Heart right ventricle (tissue), 16 donors: ENCODE measurements around the gene PTPRS. TPM values are rescaled to one million over a fixed set of nuclear protein-coding genes. Genes with fewer than 3 reads are reported as not detected.
A peak's percentile ranks its signal among the peaks of the same experiment; 100 is the strongest.

Experiments
- ATAC-seq, 8 donors: fragments of 200-7000 bp; cut with Tn5 transposase; one replicate each; pipeline ENCODE4 v1.9.1; 2020; ENCODE audit warnings: mild to moderate bottlenecking in 8 of 8, moderate library complexity in 8 of 8, moderate number of reproducible peaks in 1 of 8
- DNase-seq, 2 donors: peaks; one replicate each; pipeline ENCODE4 v3.0.0-alpha.2; 2020
- H3K27ac ChIP-seq, 10 donors: fragments of 200-600 bp; sonication (generic) in 2 of 10; one replicate each; pipeline versions ENCODE4 v1.5.0 to v1.8.0; 2020 to 2022; ENCODE audit warnings: mild to moderate bottlenecking in 3 of 10
- H3K27me3 ChIP-seq, 7 donors: fragments of 200-600 bp; one replicate each; pipeline ENCODE4 v1.8.0; 2021 to 2022; ENCODE audit warnings: mild to moderate bottlenecking in 2 of 7
- H3K36me3 ChIP-seq, 9 donors: fragments of 200-600 bp; sonication (generic) in 1 of 9; one replicate each; pipeline versions ENCODE4 v1.5.0 to v1.8.0; 2020 to 2022; ENCODE audit warnings: mild to moderate bottlenecking in 2 of 9
- H3K4me1 ChIP-seq, 9 donors: fragments of 200-600 bp; sonication (generic) in 1 of 9; one replicate each; pipeline versions ENCODE4 v1.5.0 to v1.8.0; 2020 to 2022; ENCODE audit warnings: mild to moderate bottlenecking in 4 of 9
- H3K4me3 ChIP-seq, 10 donors: fragments of 200-600 bp; sonication (generic) in 2 of 10; one replicate each; pipeline versions ENCODE4 v1.5.0 to v1.8.0; 2020 to 2022; ENCODE audit warnings: mild to moderate bottlenecking in 7 of 10, moderate library complexity in 2 of 10
- H3K9me3 ChIP-seq, 11 donors: fragments of 200-600 bp in 10 of 11; sonication (generic) in 2 of 11; one replicate each; pipeline versions ENCODE4 v1.5.0 to v1.8.0; 2013 to 2022; ENCODE audit warnings: mild to moderate bottlenecking in 2 of 11, control low read depth in 1 of 11, moderate library complexity in 1 of 11
- WGBS, 2 donors: extraction: QIAGEN DNeasy Blood & Tissue Kit; methylation state at CpG; one replicate each; pipeline ENCODE4 v1.1.7; 2013; ENCODE audit warnings: inconsistent platforms in 1 of 2; 5-methylcytosine and 5-hydroxymethylcytosine counted together
- intact Hi-C, 10 donors: fragments of 100-400 bp; cut with DNase I; formaldehyde crosslinking; loops; one replicate each; pipeline versions ENCODE4 v1.11.1 to v1.14.2; 2022
- polyA plus RNA-seq, 2 donors: library from polyadenylated mRNA; stranded (reverse); fragments of 200-250 nt; gene quantifications; one replicate each; pipeline ENCODE4 v1.2.3, GENCODE V29; 2013
- total RNA-seq, 10 donors: library from RNA; stranded (reverse); fragmentation: NEBNext Ultra II Directional in 3 of 10; extraction: Animal tissue kit (Norgen Biotek cat#: 25700) in 3 of 10; gene quantifications; one replicate each; pipeline versions ENCODE4 v1.2.1 to v1.2.4, GENCODE V29; 2021 to 2023
- TF ChIP-seq, protein P1 (sequence below), 9 donors: fragments of 200-600 bp; sonication (generic) in 2 of 9; IDR thresholded peaks; one replicate each; pipeline versions ENCODE4 v1.5.0 to v1.8.0; 2021 to 2022; ENCODE audit warnings: antibody characterized with exemption in 9 of 9, mild to moderate bottlenecking in 5 of 9, moderate library complexity in 1 of 9
- donor health status: Arrhythmogenic right ventricular cardiomyopathy.
- donor health status: ischemic (EF 13 %, LVEDD 7.1; RV severe dilation, severe dysfunction).
- donor health status: healthy with polysubstance abuse.
- donor health status: DM: no; HTN: yes; CAD: no.
- donor health status: DM: no; HTN: no; CAD: no.
- donor health status: ischemic (EF 25% LVEDD 6.9; RV normal size, moderate dysfunction).
- donor health status: ischemic (EF 25% LVEDD 5.7; RV mildly dilated, moderate dysfunction).
- donor health status: healthy.
- donor health status: DM: yes; HTN: yes; CAD: no.
- donor health status: Ischemic cardiomyopathy.
- donor health status: ischemic (EF 35%, LVEDD 5.7; RV mildly dilated, moderate dysfunction).
- donor health status: nonischemic (EF 11% LVEDD 7.7; RV severe dilation, severe dysfunction).
- donor health status: DM: yes; HTN: yes; CAD: no.
- donor health status: PGD.
- donor health status: ischemic (EF 29% LVEDD 5.4; RV normal size, mild dysfunction).
- donor health status: nonischemic (EF 23%, LVEDD 6.1; RV moderate dilation, normal function).

Gene PTPRS
- total and polyA plus RNA-seq, 12 donors, result 4.9 to 74.7 (median 29.4) TPM

DNA sequence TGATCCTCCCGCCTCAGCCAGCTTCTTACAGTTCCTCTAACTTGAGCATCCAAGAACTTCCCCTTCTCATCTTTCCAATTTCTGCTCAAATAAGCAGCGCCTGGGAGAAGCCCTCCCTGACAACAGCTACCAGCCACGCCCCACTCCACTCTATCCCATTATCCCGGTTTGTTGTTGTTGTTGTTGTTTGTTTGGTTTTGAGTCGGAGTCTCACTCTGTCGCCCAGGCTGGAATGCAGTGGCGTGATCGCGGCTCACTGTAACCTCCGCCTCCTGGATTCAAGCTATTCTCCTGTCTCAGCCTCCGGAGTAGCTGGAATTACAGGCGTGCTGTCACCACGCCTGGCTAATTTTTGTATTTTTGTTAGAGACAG is 822 bp upstream of the PTPRS start:
- Histone ChIP-seq H3K27me3 (peaks cover 7 to 69% (median 40%) of the 10 kb centered on the region in 7 donors), H3K27ac (no peak overlapping the region), H3K4me1 (peaks cover 4 to 19% (median 6%) of the 10 kb centered on the region in 9 donors), H3K4me3 (no peak overlapping the region), H3K36me3 (no peaks in the 10 kb centered on the region), H3K9me3 (no peaks in the 10 kb centered on the region)
- WGBS, 2 donors, result 86 to 87% methylated on average over 13 of the region's 13 CpGs
- TF ChIP-seq, protein P1, sequence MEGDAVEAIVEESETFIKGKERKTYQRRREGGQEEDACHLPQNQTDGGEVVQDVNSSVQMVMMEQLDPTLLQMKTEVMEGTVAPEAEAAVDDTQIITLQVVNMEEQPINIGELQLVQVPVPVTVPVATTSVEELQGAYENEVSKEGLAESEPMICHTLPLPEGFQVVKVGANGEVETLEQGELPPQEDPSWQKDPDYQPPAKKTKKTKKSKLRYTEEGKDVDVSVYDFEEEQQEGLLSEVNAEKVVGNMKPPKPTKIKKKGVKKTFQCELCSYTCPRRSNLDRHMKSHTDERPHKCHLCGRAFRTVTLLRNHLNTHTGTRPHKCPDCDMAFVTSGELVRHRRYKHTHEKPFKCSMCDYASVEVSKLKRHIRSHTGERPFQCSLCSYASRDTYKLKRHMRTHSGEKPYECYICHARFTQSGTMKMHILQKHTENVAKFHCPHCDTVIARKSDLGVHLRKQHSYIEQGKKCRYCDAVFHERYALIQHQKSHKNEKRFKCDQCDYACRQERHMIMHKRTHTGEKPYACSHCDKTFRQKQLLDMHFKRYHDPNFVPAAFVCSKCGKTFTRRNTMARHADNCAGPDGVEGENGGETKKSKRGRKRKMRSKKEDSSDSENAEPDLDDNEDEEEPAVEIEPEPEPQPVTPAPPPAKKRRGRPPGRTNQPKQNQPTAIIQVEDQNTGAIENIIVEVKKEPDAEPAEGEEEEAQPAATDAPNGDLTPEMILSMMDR (IDR thresholded peaks at IDR 0.05), result no peak
- DNase-seq, result no peak
- intact Hi-C loops, result loop anchor here in 1 of 10 donors (10.0 kb wide), 1 partner anchor 613 kb away; no protein-coding TSS in a partner anchor
- ATAC-seq, result no peak

DNA sequence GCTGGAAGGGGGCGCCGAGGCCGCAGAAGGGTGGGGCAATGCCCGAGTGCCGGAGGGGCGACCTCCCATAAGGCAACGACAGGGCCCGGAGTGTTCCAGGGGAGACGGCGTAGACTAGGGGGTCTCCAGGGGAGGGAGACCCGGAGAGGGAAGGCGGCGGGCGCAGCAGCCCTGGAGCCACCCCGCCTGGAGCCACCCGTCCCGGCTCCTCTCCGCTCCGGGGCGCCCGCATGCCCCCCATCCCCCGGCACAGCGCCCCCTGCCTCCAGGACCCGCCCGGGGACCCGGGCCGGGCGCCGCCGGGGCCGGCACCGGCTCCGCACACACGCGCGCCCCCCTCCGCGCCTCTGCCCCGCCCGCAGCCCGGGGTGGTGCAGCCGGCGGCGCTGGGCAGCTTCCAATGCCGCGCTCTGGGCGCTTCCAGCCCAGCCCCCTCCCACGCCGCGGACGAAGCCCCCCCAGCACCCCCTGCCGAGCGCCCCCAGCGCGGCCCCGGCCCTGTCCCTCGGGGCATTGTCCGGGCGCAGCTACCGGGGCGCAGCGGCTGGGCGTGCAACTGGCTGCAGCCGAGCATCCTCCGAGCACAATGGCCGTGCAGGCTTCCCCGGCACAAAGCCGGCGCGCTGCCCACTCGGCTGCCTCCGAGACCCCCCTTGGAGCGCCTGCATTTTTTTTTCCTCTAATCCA is 519 bp downstream of the PTPRS start:
- DNase-seq, result no peak
- Histone ChIP-seq H3K27ac (no peak overlapping the region), H3K36me3 (no peaks in the 10 kb centered on the region), H3K4me1 (peaks cover 4 to 19% (median 6%) of the 10 kb centered on the region in 9 donors), H3K27me3 (peaks cover 7 to 83% (median 53%) of the 10 kb centered on the region in 7 donors), H3K9me3 (no peaks in the 10 kb centered on the region), H3K4me3 (peak overlapping the region; percentile 25 to 77 (median 58))
- WGBS, 2 donors, result 0 to 1% methylated on average over 46 to 68 of the region's 73 CpGs
- TF ChIP-seq, protein P1 (IDR thresholded peaks at IDR 0.05), result peak in 4 of 9 donors; percentile 15 to 29 (median 20)
- intact Hi-C loops, result loop anchor here in 1 of 10 donors (10.0 kb wide), 1 partner anchor 615 kb away; no protein-coding TSS in a partner anchor
- ATAC-seq, result peak in 2 of 8 donors; percentile 32 to 63

DNA sequence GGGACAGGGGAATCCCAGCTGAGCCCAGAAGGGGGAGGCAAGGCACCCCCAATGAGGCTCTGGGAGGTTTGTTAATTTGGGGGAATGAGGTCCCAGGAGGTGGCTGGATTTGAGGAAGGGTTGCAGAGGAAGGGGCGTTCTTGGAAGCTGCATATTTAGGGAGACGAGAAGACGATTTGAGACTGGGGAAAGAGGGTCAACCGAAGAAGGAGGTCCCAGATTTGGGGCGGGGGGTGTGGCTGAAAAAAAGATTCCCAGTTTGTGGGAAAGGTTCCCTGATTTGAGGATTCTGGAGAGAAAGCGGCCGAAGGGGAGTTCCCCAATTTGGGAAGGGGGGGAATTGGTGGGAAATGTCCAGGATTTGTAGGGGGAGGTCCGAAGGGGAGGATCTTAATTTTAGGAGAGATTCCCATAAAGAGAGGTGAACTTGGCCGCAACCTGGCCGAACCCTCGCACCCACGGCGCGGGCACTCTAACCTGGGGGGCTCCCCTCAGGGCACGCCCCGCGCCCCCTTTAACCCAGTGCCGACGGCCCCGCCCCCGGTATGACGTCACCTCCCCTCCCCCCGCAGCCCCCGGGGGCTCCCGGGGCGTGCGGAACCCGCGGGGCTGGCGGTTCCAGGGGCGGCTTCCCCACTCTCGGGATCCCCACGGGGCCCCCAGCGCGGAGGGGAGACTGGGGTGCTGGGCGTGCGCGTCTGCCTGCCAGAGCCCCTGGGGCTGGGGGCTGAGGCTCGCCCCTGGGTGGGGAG is 1.2 kb downstream of the PTPRS start:
- Histone ChIP-seq H3K27me3 (peaks cover 7 to 88% (median 59%) of the 10 kb centered on the region in 7 donors), H3K36me3 (no peaks in the 10 kb centered on the region), H3K4me3 (peak overlapping the region in 9 of 10 donors; percentile 55 to 77 (median 59)), H3K27ac (no peak overlapping the region), H3K4me1 (peaks cover 4 to 19% (median 6%) of the 10 kb centered on the region in 9 donors), H3K9me3 (no peaks in the 10 kb centered on the region)
- ATAC-seq, result peak in 2 of 8 donors; percentile 4 to 23
- 1% methylated on average over 29 to 39 of the region's 39 CpGs for WGBS, 2 donors
- TF ChIP-seq, protein P1 (IDR thresholded peaks at IDR 0.05), result no peak
- intact Hi-C loops, result no loop called here
- DNase-seq, result no peak

DNA sequence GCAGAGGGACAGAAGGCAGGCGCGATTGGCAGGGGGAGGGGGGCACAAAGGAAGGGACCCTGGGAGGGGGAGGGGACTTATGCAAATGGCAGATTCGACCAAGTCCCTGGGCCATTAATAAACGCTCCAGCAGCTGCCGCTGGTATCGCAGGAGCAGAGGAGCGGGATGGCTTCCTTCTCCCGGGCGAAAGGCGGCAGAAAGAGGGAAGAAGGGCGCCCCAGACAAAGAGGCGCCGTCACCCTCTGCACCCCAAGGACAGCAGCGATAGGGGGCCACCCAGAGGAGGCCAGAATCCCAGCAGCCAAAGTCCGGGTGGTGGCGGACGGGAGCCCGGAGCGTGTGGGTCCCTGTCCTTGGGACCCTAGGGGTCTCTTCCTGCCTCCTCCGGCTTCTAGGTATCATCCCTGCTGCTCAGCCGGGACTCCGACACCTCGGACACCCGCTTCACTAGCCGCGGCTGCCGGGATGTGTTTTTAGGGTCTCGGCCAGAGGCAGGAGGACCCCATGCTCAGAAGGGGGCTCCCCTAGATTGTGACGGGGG is 1.9 kb downstream of the PTPRS start:
- Histone ChIP-seq H3K27me3 (peaks cover 7 to 91% (median 65%) of the 10 kb centered on the region in 7 donors), H3K27ac (no peak overlapping the region), H3K9me3 (no peaks in the 10 kb centered on the region), H3K4me3 (peak overlapping the region in 3 of 10 donors; percentile 17 to 77 (median 62)), H3K4me1 (peaks cover 4 to 19% (median 6%) of the 10 kb centered on the region in 9 donors), H3K36me3 (no peaks in the 10 kb centered on the region)
- no peak for ATAC-seq
- 3 to 8% methylated on average over 26 to 29 of the region's 29 CpGs for WGBS, 2 donors
- TF ChIP-seq, protein P1 (IDR thresholded peaks at IDR 0.05), result no peak
- intact Hi-C loops, result no loop called here
- DNase-seq, result no peak
